Measurements from ENCODE around the gene SLC13A5. TPM values are rescaled to one million over a fixed set of nuclear protein-coding genes. Genes with fewer than 3 reads are reported as not detected.

The SLC13A5 gene
- total RNA-seq, result not detected in 2 replicates

GRCh38 chr17:6713130-6713917 lies at the start of gene SLC13A5:
Gene SLC13A5, minus strand, starts transcription at chr17:6713369. Its CDS starts 36 bp downstream, at chr17:6713333.

GRCh38 chr17:6755731-6756184 lies 42.6 kb upstream of the SLC13A5 start, which contains the start of gene XAF1:
Gene XAF1, plus strand, starts transcription at chr17:6756046. Its CDS starts 33 bp downstream, at chr17:6756079.

GRCh38 chr17:6651354-6651918 lies 61.7 kb downstream of the SLC13A5 start, which contains the start of the genes C17orf100 and MED31:
Gene C17orf100, plus strand, starts transcription at chr17:6651762. Its CDS starts 152 bp downstream, at chr17:6651914.
Gene MED31, minus strand, starts transcription at chr17:6651605. Its CDS starts 77 bp downstream, at chr17:6651528.

GRCh38 chr17:6640536-6641246 lies 72.5 kb downstream of the SLC13A5 start, which contains the start of the genes KIAA0753 and TXNDC17:
Gene KIAA0753, minus strand, starts transcription at chr17:6640711. Its CDS starts 5,608 bp downstream, at chr17:6635103.
Gene TXNDC17, plus strand, starts transcription at chr17:6641060. Its CDS starts 23 bp downstream, at chr17:6641083.

Other genes starting within 250 kb of the SLC13A5 start
- 2.4 and 3.8 TPM in 2 replicates for gene PITPNM3, start 156.8 kb downstream of the SLC13A5 start, total RNA-seq
- gene KIAA0753, start 72.7 kb downstream of the SLC13A5 start, total RNA-seq, result 12.8 and 16.0 TPM in 2 replicates
- gene TXNDC17, start 72.3 kb downstream of the SLC13A5 start, total RNA-seq, result 48.6 and 56.8 TPM in 2 replicates
- 7.2 and 8.0 TPM in 2 replicates for gene MED31, start 61.8 kb downstream of the SLC13A5 start, total RNA-seq
- 0.46 and 0.72 TPM in 2 replicates for gene C17orf100, start 61.6 kb downstream of the SLC13A5 start, total RNA-seq
- gene XAF1, start 42.7 kb upstream of the SLC13A5 start, total RNA-seq, result 20.0 and 37.0 TPM in 2 replicates
- 0.07 and 0.26 TPM in 2 replicates for gene FBXO39, start 62.8 kb upstream of the SLC13A5 start, total RNA-seq
- not detected in 2 replicates for gene TEKT1, start 118.4 kb upstream of the SLC13A5 start, total RNA-seq

Data from smooth muscle cell of the pulmonary artery (primary cell).